ENCODE data around the gene SLC46A1. TPM values are rescaled to one million over a fixed set of nuclear protein-coding genes. Genes with fewer than 3 reads are reported as not detected.

SLC46A1 gene
- 5.1 and 7.0 TPM in 2 replicates for total RNA-seq

GRCh38 chr17:28405632-28406472 lies at the start of gene SLC46A1:
Gene SLC46A1 (minus strand): TSS chr17:28406212. CDS start chr17:28406114, 98 bp downstream.

GRCh38 chr17:28371245-28372202 lies 34.5 kb downstream of the SLC46A1 start, which contains the start of gene SARM1:
Gene SARM1 (plus strand): TSS chr17:28371694. CDS start chr17:28372033, 339 bp downstream.

GRCh38 chr17:28370035-28370743 lies 35.8 kb downstream of the SLC46A1 start, which contains the start of gene VTN:
Gene VTN (minus strand): TSS chr17:28370307. CDS start chr17:28370203, 104 bp downstream.

GRCh38 chr17:28364665-28365363 lies 41.2 kb downstream of the SLC46A1 start, which contains the start of gene SEBOX:
Gene SEBOX (minus strand): TSS chr17:28365199. CDS start chr17:28365151, 48 bp downstream.

GRCh38 chr17:28357061-28357900 lies 48.7 kb downstream of the SLC46A1 start, which contains the start of gene POLDIP2:
Gene POLDIP2 (minus strand): TSS chr17:28357527. CDS start chr17:28357448, 79 bp downstream.

Other genes starting within 250 kb of the SLC46A1 start
- 25.1 and 31.3 TPM in 2 replicates for gene TMEM97, start 87.0 kb downstream of the SLC46A1 start, total RNA-seq
- gene IFT20, start 70.7 kb downstream of the SLC46A1 start, total RNA-seq: 73.0 and 75.2 TPM in 2 replicates
- 24.6 and 26.7 TPM in 2 replicates for gene TNFAIP1, start 70.5 kb downstream of the SLC46A1 start, total RNA-seq
- 76.9 and 80.8 TPM in 2 replicates for gene POLDIP2, start 48.7 kb downstream of the SLC46A1 start, total RNA-seq
- gene SEBOX, start 41.0 kb downstream of the SLC46A1 start, total RNA-seq: not detected in 2 replicates
- gene VTN, start 35.9 kb downstream of the SLC46A1 start, total RNA-seq: 13.4 and 19.1 TPM in 2 replicates
- gene SARM1, start 34.5 kb downstream of the SLC46A1 start, total RNA-seq: 6.5 and 10.5 TPM in 2 replicates
- not detected in 2 replicates for gene SLC13A2, start 67.4 kb upstream of the SLC46A1 start, total RNA-seq
- gene FOXN1, start 100.1 kb upstream of the SLC46A1 start, total RNA-seq: not detected in 2 replicates
- gene UNC119, start 146.4 kb upstream of the SLC46A1 start, total RNA-seq: 24.7 and 33.0 TPM in 2 replicates
- gene PIGS, start 165.3 kb upstream of the SLC46A1 start, total RNA-seq: 47.4 and 48.5 TPM in 2 replicates
- 121 and 159 TPM in 2 replicates for gene ALDOC, start 170.7 kb upstream of the SLC46A1 start, total RNA-seq
- gene SPAG5, start 192.8 kb upstream of the SLC46A1 start, total RNA-seq: 4.7 and 5.4 TPM in 2 replicates
- gene RSKR, start 208.0 kb upstream of the SLC46A1 start, total RNA-seq: 4.4 and 4.6 TPM in 2 replicates
- 123 and 171 TPM in 2 replicates for gene BLTP2, start 238.9 kb upstream of the SLC46A1 start, total RNA-seq

All from smooth muscle cell of bladder (primary cell).